Natural killer cell (primary cell): ENCODE measurements around the gene ETV4. TPM values are rescaled to one million over a fixed set of nuclear protein-coding genes. Genes with fewer than 3 reads are reported as not detected.

Experiments used
- ATAC-seq, 3 donors: fragments of 150-1000 bp in 2 of 3; fragments of 200-7000 bp in 1 of 3; cut with Tn5 transposase; 1 replicate in 1 of 3; 2 replicates in 2 of 3; pipeline ENCODE4 v1.10.0; 2021; ENCODE audit warnings: mild to moderate bottlenecking in 2 of 3, moderate library complexity in 2 of 3
- DNase-seq, 2 donors: peaks; one replicate each; pipeline versions ENCODE4 v3.0.0 to v3.0.0-alpha.2; 2013 to 2021; ENCODE audit warnings: mixed read lengths in 1 of 2
- H3K27ac ChIP-seq: one replicate; pipeline ENCODE4 v1.5.1; 2013; ENCODE audit warnings: mild to moderate bottlenecking, low read length
- H3K27me3 ChIP-seq: one replicate; pipeline ENCODE4 v1.6.1; 2013; ENCODE audit warnings: low read length; ENCODE audit not compliant: control insufficient read depth, insufficient read depth
- H3K36me3 ChIP-seq: one replicate; pipeline ENCODE4 v1.6.1; 2013; ENCODE audit warnings: low read length; ENCODE audit not compliant: control insufficient read depth, insufficient read depth
- H3K4me1 ChIP-seq: one replicate; pipeline ENCODE4 v1.6.1; 2013; ENCODE audit warnings: low read length; ENCODE audit not compliant: control insufficient read depth, insufficient read depth
- H3K4me3 ChIP-seq: one replicate; pipeline ENCODE4 v1.5.1; 2013; ENCODE audit warnings: low read length
- H3K9me3 ChIP-seq: one replicate; pipeline ENCODE4 v1.6.1; 2013; ENCODE audit warnings: low read length; ENCODE audit not compliant: control insufficient read depth, insufficient read depth
- H3K27ac Mint-ChIP-seq, 2 donors: one replicate each; pipeline ENCODE4 v1.8.0; 2022; ENCODE audit warnings: mild to moderate bottlenecking in 2 of 2, mixed read lengths in 2 of 2, moderate library complexity in 1 of 2
- H3K27me3 Mint-ChIP-seq, 2 donors: one replicate each; pipeline ENCODE4 v1.8.0; 2022; ENCODE audit warnings: low read depth in 2 of 2, mixed read lengths in 2 of 2
- H3K36me3 Mint-ChIP-seq: one replicate; pipeline ENCODE4 v1.8.0; 2022; ENCODE audit warnings: mixed read lengths
- H3K4me1 Mint-ChIP-seq, 2 donors: one replicate each; pipeline ENCODE4 v1.8.0; 2022; ENCODE audit warnings: mixed read lengths in 2 of 2
- H3K4me3 Mint-ChIP-seq: one replicate; pipeline ENCODE4 v1.8.0; 2022; ENCODE audit warnings: mild to moderate bottlenecking, moderate library complexity, mixed read lengths
- H3K9me3 Mint-ChIP-seq, 2 donors: one replicate each; pipeline ENCODE4 v1.8.0; 2022; ENCODE audit warnings: mixed read lengths in 2 of 2
- CTCF ChIP-seq: fragments of 200-600 bp; IDR thresholded peaks from one replicate; pipeline ENCODE4 v1.8.0; 2022; ENCODE audit warnings: antibody characterized with exemption
- WGBS: methylation state at CpG from one replicate; pipeline ENCODE4 v1.1.7; 2013; ENCODE audit warnings: missing lambda C conversion rate; ENCODE audit not compliant: insufficient coverage; 5-methylcytosine and 5-hydroxymethylcytosine counted together
- intact Hi-C: fragments of 100-400 bp; cut with micrococcal nuclease; formaldehyde crosslinking; loops from one replicate; pipeline ENCODE4 v1.14.2; 2022
- total RNA-seq, 4 donors: library from RNA; stranded (reverse); fragments of 120-200 nt in 1 of 4; gene quantifications; one replicate each; pipeline versions ENCODE4 v1.2.3 to v1.2.4, GENCODE V29; 2013 to 2022

ETV4 gene
- total RNA-seq, 3 donors from 2014 or later (not counting 1 experiment from before 2014, with no cell fraction given) = not detected

- no peak for TF ChIP-seq CTCF
- Mint-ChIP-seq H3K27ac (no peak overlapping the region), H3K27me3 (peaks cover 29 to 44% of the 10 kb centered on the region in 2 donors), H3K4me1 (peaks cover 4 to 7% of the 10 kb centered on the region in 2 donors), H3K36me3 (no peaks in the 10 kb centered on the region), H3K9me3 (no peaks in the 10 kb centered on the region), H3K4me3 (no peak overlapping the region)
- H3K36me3 ChIP-seq = no peaks in the 10 kb centered on the region
- H3K4me3 ChIP-seq = no peak overlapping the region
- H3K27ac ChIP-seq = no peak overlapping the region
- WGBS = 79% methylated on average over 8 of the region's 8 CpGs
- DNase-seq (no peak), ATAC-seq (no peak)
- intact Hi-C loops = no loop called here
- no peaks in the 10 kb centered on the region for H3K9me3 ChIP-seq
- no peaks in the 10 kb centered on the region for H3K4me1 ChIP-seq
- H3K27me3 ChIP-seq = peaks cover 9% of the 10 kb centered on the region
Measured at GRCh38 chr17:43552229-43552837, 6.2 kb upstream of the ETV4 start.

GRCh38 chr17:43550754-43551153 lies 4.6 kb upstream of the ETV4 start:
- H3K27ac ChIP-seq = no peak overlapping the region
- DNase-seq = no peak
- Mint-ChIP-seq H3K4me3 (no peak overlapping the region), H3K27ac (no peak overlapping the region), H3K4me1 (peaks cover 10 to 12% of the 10 kb centered on the region in 2 donors), H3K27me3 (peaks cover 25 to 45% of the 10 kb centered on the region in 2 donors), H3K9me3 (no peaks in the 10 kb centered on the region), H3K36me3 (no peaks in the 10 kb centered on the region)
- WGBS = 86% methylated on average over 3 of the region's 4 CpGs
- H3K4me3 ChIP-seq = no peak overlapping the region
- TF ChIP-seq CTCF = no peak
- H3K9me3 ChIP-seq = no peaks in the 10 kb centered on the region
- peaks cover 19% of the 10 kb centered on the region for H3K27me3 ChIP-seq
- no peaks in the 10 kb centered on the region for H3K36me3 ChIP-seq
- ATAC-seq = no peak
- intact Hi-C loops = no loop called here
- H3K4me1 ChIP-seq = peaks cover 15% of the 10 kb centered on the region

- H3K4me3 ChIP-seq = no peak overlapping the region
- H3K4me1 ChIP-seq = peaks cover 24% of the 10 kb centered on the region
- H3K36me3 ChIP-seq = no peaks in the 10 kb centered on the region
- H3K9me3 ChIP-seq = no peaks in the 10 kb centered on the region
- no peak for ATAC-seq
- no peak overlapping the region for H3K27ac Mint-ChIP-seq
- no peak for DNase-seq
- no peak for TF ChIP-seq CTCF
- no peaks in the 10 kb centered on the region for H3K36me3 Mint-ChIP-seq
- H3K27me3 ChIP-seq = peaks cover 25% of the 10 kb centered on the region
- no peak overlapping the region for H3K27ac ChIP-seq
- intact Hi-C loops = no loop called here
- H3K4me1 Mint-ChIP-seq = peaks cover 18 to 19% of the 10 kb centered on the region in 2 donors
- H3K27me3 Mint-ChIP-seq = peaks cover 32 to 49% of the 10 kb centered on the region in 2 donors
- no peak overlapping the region for H3K4me3 Mint-ChIP-seq
- 86% methylated on average over 5 of the region's 5 CpGs for WGBS
- H3K9me3 Mint-ChIP-seq = no peaks in the 10 kb centered on the region
Measured at GRCh38 chr17:43549496-43549895, 3.4 kb upstream of the ETV4 start.
